GM21360 (cell line): ENCODE data around the gene KREMEN2.
"Not testable (repeated sequence)": the region's sequence is repeated elsewhere in the genome, so short reads cannot be mapped to it uniquely, and the experiment has no call there.

Source experiments
- ATAC-seq: cut with Tn5 transposase; IDR thresholded peaks from one replicate; pipeline ENCODE4 v1.9.1; 2021; ENCODE audit warnings: mild to moderate bottlenecking, moderate library complexity; ENCODE audit not compliant: unreplicated experiment

KREMEN2 gene

GRCh38 chr16:2938206-2938605 lies 25.9 kb upstream of the KREMEN2 start:
- no peak for ATAC-seq

GRCh38 chr16:2939968-2940367 lies 24.1 kb upstream of the KREMEN2 start:
- no peak for ATAC-seq

- no peak for ATAC-seq
Observed at GRCh38 chr16:2942045-2942444, 22.0 kb upstream of the KREMEN2 start.

GRCh38 chr16:2943716-2944115 lies 20.4 kb upstream of the KREMEN2 start:
- not testable (repeated sequence) for ATAC-seq

GRCh38 chr16:2946649-2947048 lies 17.4 kb upstream of the KREMEN2 start:
- ATAC-seq, result no peak

GRCh38 chr16:2948807-2949704 lies 15.0 kb upstream of the KREMEN2 start:
- ATAC-seq, result no peak

GRCh38 chr16:2949705-2950352 lies 14.2 kb upstream of the KREMEN2 start:
- no peak for ATAC-seq

- ATAC-seq, result no peak
Observed at GRCh38 chr16:2950353-2950724, 13.7 kb upstream of the KREMEN2 start.

- ATAC-seq, result no peak
Observed at GRCh38 chr16:2950773-2951172, 13.3 kb upstream of the KREMEN2 start.

- no peak for ATAC-seq
Observed at GRCh38 chr16:2952679-2953078, 11.4 kb upstream of the KREMEN2 start.

GRCh38 chr16:2953706-2954627 lies 10.1 kb upstream of the KREMEN2 start:
- no peak for ATAC-seq

GRCh38 chr16:2954656-2955381 lies 9.3 kb upstream of the KREMEN2 start:
- no peak for ATAC-seq

GRCh38 chr16:2955438-2955778 lies 8.7 kb upstream of the KREMEN2 start:
- no peak for ATAC-seq

GRCh38 chr16:2955779-2956578 lies 8.1 kb upstream of the KREMEN2 start:
- no peak for ATAC-seq

- no peak for ATAC-seq
Observed at GRCh38 chr16:2956579-2956956, 7.5 kb upstream of the KREMEN2 start.

- no peak for ATAC-seq
Observed at GRCh38 chr16:2959206-2959605, 4.9 kb upstream of the KREMEN2 start.

GRCh38 chr16:2960183-2961010 lies 3.7 kb upstream of the KREMEN2 start:
- no peak for ATAC-seq

- no peak for ATAC-seq
Observed at GRCh38 chr16:2962334-2963073, 1.6 kb upstream of the KREMEN2 start.
